C4-2B (cell line): ENCODE data around the gene KRTAP2-4.
"Not testable (repeated sequence)": the region's sequence is repeated elsewhere in the genome, so short reads cannot be mapped to it uniquely, and the experiment has no call there.

Source experiments
- H3K27ac ChIP-seq: fragments of 450-650 bp; 2 replicates; pipeline ENCODE4 v1.5.1; 2017
- CTCF ChIP-seq: fragments of 450-650 bp; conservative IDR thresholded peaks from 2 replicates; pipeline ENCODE4 v1.5.1; 2017; ENCODE audit warnings: mild to moderate bottlenecking
- ZFX ChIP-seq: fragments of 450-650 bp; IDR thresholded peaks from 2 replicates; pipeline ENCODE4 v1.6.1; 2017

KRTAP2-4 gene

GRCh38 chr17:41048441-41048840, 17.2 kb downstream of the KRTAP2-4 start:
- H3K27ac ChIP-seq: no peak overlapping the region
- TF ChIP-seq ZFX: no peak
- no peak for TF ChIP-seq CTCF

- not testable (repeated sequence) for H3K27ac ChIP-seq
These were observed 18.8 kb downstream of the KRTAP2-4 start, which contains the start of gene KRTAP2-1 for GRCh38 chr17:41046735-41047465. TSS of gene KRTAP2-1 (minus strand) at chr17:41047316. CDS start at chr17:41047267, 49 bp downstream.

- no peak overlapping the region for H3K27ac ChIP-seq
- no peak for TF ChIP-seq CTCF
- no peak for TF ChIP-seq ZFX
These were observed 22.7 kb downstream of the KRTAP2-4 start for GRCh38 chr17:41042953-41043352.

- not testable (repeated sequence) for H3K27ac ChIP-seq
These were observed 24.7 kb downstream of the KRTAP2-4 start, which contains the start of gene KRTAP1-1 for GRCh38 chr17:41040783-41041571. TSS of gene KRTAP1-1 (minus strand) at chr17:41041450. CDS start at chr17:41041397, 53 bp downstream.

GRCh38 chr17:41037853-41038350, 27.8 kb downstream of the KRTAP2-4 start:
- no peak overlapping the region for H3K27ac ChIP-seq
- no peak for TF ChIP-seq CTCF

- not testable (repeated sequence) for H3K27ac ChIP-seq
These were observed 31.2 kb downstream of the KRTAP2-4 start, which contains the start of gene KRTAP1-3 for GRCh38 chr17:41034346-41034935. TSS of gene KRTAP1-3 (minus strand) at chr17:41034874. CDS start at chr17:41034821, 53 bp downstream.

GRCh38 chr17:41029633-41030245, 35.9 kb downstream of the KRTAP2-4 start, which contains the start of gene KRTAP1-4:
TSS of gene KRTAP1-4 (minus strand) at chr17:41030195. CDS start at chr17:41030078, 117 bp downstream.
- H3K27ac ChIP-seq: no peak within 1 kb of the TSS

More at GRCh38 chr17:41029633-41030245, 35.9 kb downstream of the KRTAP2-4 start, which contains the start of gene KRTAP1-4:
- TF ChIP-seq ZFX (no peak), CTCF (no peak)
